ENCODE results near the gene MRAP2. TPM values are rescaled to one million over a fixed set of nuclear protein-coding genes. Genes with fewer than 3 reads are reported as not detected.
"Not testable (repeated sequence)": the region's sequence is repeated elsewhere in the genome, so short reads cannot be mapped to it uniquely, and the experiment has no call there.

MRAP2 gene
- total RNA-seq, 1 donor from 2014 or later: not detected

GRCh38 chr6:84028350-84028749 lies 5.2 kb upstream of the MRAP2 start:
- DNase-seq (no peak), ATAC-seq (ENCODE audit: low read depth) (no peak)
- H3K27ac Mint-ChIP-seq: no peak overlapping the region
- ChIA-PET POLR2A (no interaction called here), CTCF (no interaction called here)
- no peak overlapping the region for H3K4me3 Mint-ChIP-seq
- intact Hi-C loops (cut with micrococcal nuclease): no loop called here
- no peaks in the 10 kb centered on the region for H3K36me3 Mint-ChIP-seq (ENCODE audit: low read depth)
- H3K4me1 Mint-ChIP-seq: peaks cover 4% of the 10 kb centered on the region
- no peak for TF ChIP-seq CTCF (IDR thresholded peaks at IDR 0.05)
- H3K9me3 Mint-ChIP-seq: peaks cover 4% of the 10 kb centered on the region
- H3K27me3 Mint-ChIP-seq: peaks cover 17% of the 10 kb centered on the region

- Mint-ChIP-seq H3K4me1 (peaks cover 11% of the 10 kb centered on the region), H3K27me3 (peaks cover 39% of the 10 kb centered on the region)
- H3K36me3 Mint-ChIP-seq (ENCODE audit: low read depth); CTCF ChIA-PET; H3K4me3 Mint-ChIP-seq; intact Hi-C loops (cut with micrococcal nuclease); H3K9me3 Mint-ChIP-seq; DNase-seq; H3K27ac Mint-ChIP-seq; ATAC-seq (ENCODE audit: low read depth); POLR2A ChIA-PET: not testable (repeated sequence)
These were observed 1.6 kb upstream of the MRAP2 start for GRCh38 chr6:84032000-84032399.

GRCh38 chr6:84035484-84035883 lies 1.9 kb downstream of the MRAP2 start:
- no peak for DNase-seq
- CTCF ChIA-PET: no interaction called here
- ATAC-seq (ENCODE audit: low read depth): no peak
- no peak overlapping the region for H3K27ac Mint-ChIP-seq
- H3K27me3 Mint-ChIP-seq: peaks cover 45% of the 10 kb centered on the region
- no peaks in the 10 kb centered on the region for H3K36me3 Mint-ChIP-seq (ENCODE audit: low read depth)
- H3K4me1 Mint-ChIP-seq: peaks cover 11% of the 10 kb centered on the region
- no peak for TF ChIP-seq CTCF (IDR thresholded peaks at IDR 0.05)
- H3K9me3 Mint-ChIP-seq: no peaks in the 10 kb centered on the region
- intact Hi-C loops (cut with micrococcal nuclease): no loop called here
- POLR2A ChIA-PET: no interaction called here
- no peak overlapping the region for H3K4me3 Mint-ChIP-seq

GRCh38 chr6:84037425-84038089 lies 4.0 kb downstream of the MRAP2 start:
- H3K4me3 Mint-ChIP-seq: no peak overlapping the region
- peaks cover 11% of the 10 kb centered on the region for H3K4me1 Mint-ChIP-seq
- CTCF ChIA-PET: interaction anchor here (0.6 kb wide), 1 partner anchor 105 kb away, joined by 3 read pairs; no protein-coding TSS in a partner anchor
- POLR2A ChIA-PET: no interaction called here
- H3K27ac Mint-ChIP-seq: no peak overlapping the region
- ATAC-seq (ENCODE audit: low read depth): no peak
- intact Hi-C loops (cut with micrococcal nuclease): no loop called here
- H3K27me3 Mint-ChIP-seq: peaks cover 38% of the 10 kb centered on the region
- no peaks in the 10 kb centered on the region for H3K9me3 Mint-ChIP-seq
- H3K36me3 Mint-ChIP-seq (ENCODE audit: low read depth): no peaks in the 10 kb centered on the region
- no peak for DNase-seq
- no peak for TF ChIP-seq CTCF (IDR thresholded peaks at IDR 0.05)

GRCh38 chr6:84042603-84043002 lies 9.0 kb downstream of the MRAP2 start:
- ChIA-PET POLR2A (no interaction called here), CTCF (no interaction called here)
- DNase-seq (no peak), ATAC-seq (ENCODE audit: low read depth) (no peak)
- peaks cover 16% of the 10 kb centered on the region for H3K27me3 Mint-ChIP-seq
- H3K36me3 Mint-ChIP-seq (ENCODE audit: low read depth): no peaks in the 10 kb centered on the region
- no peak overlapping the region for H3K27ac Mint-ChIP-seq
- H3K9me3 Mint-ChIP-seq: no peaks in the 10 kb centered on the region
- H3K4me3 Mint-ChIP-seq: no peak overlapping the region
- intact Hi-C loops (cut with micrococcal nuclease): no loop called here
- H3K4me1 Mint-ChIP-seq: no peaks in the 10 kb centered on the region
- TF ChIP-seq CTCF (IDR thresholded peaks at IDR 0.05): no peak

GRCh38 chr6:84043555-84043954 lies 10.0 kb downstream of the MRAP2 start:
- CTCF ChIA-PET: no interaction called here
- H3K27me3 Mint-ChIP-seq: peaks cover 16% of the 10 kb centered on the region
- no peak overlapping the region for H3K4me3 Mint-ChIP-seq
- no peaks in the 10 kb centered on the region for H3K36me3 Mint-ChIP-seq (ENCODE audit: low read depth)
- no peaks in the 10 kb centered on the region for H3K4me1 Mint-ChIP-seq
- DNase-seq (no peak), ATAC-seq (ENCODE audit: low read depth) (no peak)
- no peaks in the 10 kb centered on the region for H3K9me3 Mint-ChIP-seq
- TF ChIP-seq CTCF (IDR thresholded peaks at IDR 0.05): no peak
- POLR2A ChIA-PET: no interaction called here
- intact Hi-C loops (cut with micrococcal nuclease): no loop called here
- no peak overlapping the region for H3K27ac Mint-ChIP-seq

Data from activated B cell treated with CpG ODN at 0.5 μM for 24 hours (primary cell).